Measurements from ENCODE around the gene TFB2M. TPM values are rescaled to one million over a fixed set of nuclear protein-coding genes. Genes with fewer than 3 reads are reported as not detected.
"Not testable (repeated sequence)": the region's sequence is repeated elsewhere in the genome, so short reads cannot be mapped to it uniquely, and the experiment has no call there.

The TFB2M gene
- polyA plus RNA-seq, 1 donor, result 15.1 TPM

DNA sequence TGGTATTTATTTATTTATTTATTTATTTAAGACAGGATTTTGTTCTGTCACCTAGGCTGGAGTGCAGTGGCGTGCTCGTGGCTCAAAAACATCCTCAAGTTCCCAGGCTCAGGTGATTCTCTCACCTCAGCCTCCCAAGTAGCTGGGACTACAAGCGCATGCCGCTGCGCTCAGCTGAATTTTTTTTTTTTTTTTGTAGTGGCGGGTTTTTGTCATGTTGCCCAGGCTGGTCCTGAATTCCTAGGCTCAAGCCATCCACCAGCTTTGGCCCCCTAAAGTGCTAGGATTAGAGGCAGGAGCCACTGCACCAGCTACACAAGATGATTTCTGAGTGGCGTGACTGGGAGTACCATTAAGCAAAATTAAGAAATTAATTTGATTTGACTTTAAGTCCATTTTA is 31.9 kb upstream of the TFB2M start:
- H3K27me3 ChIP-seq (ENCODE audit: control insufficient read depth, insufficient read depth, low read length), result no peaks in the 10 kb centered on the region
- no peak overlapping the region for H3K27ac ChIP-seq (ENCODE audit: low read length)
- no peaks in the 10 kb centered on the region for H3K4me1 ChIP-seq (ENCODE audit: control insufficient read depth, insufficient read depth, low read length)
- no CpG with 5 or more reads among the region's 7 CpGs for WGBS (ENCODE audit: insufficient coverage, low lambda C conversion rate)
- H3K4me3 ChIP-seq (ENCODE audit: low read length), result no peak overlapping the region
- H3K9me3 ChIP-seq (ENCODE audit: control insufficient read depth, low read depth, low read length), result peaks cover 3% of the 10 kb centered on the region
- DNase-seq, result no peak
- peaks cover 11% of the 10 kb centered on the region for H3K36me3 ChIP-seq (ENCODE audit: control insufficient read depth, insufficient read depth, low read length)

GRCh38 chr1:246597340-246597739 is 31.3 kb upstream of the TFB2M start:
- no CpG with 5 or more reads among the region's 5 CpGs for WGBS (ENCODE audit: insufficient coverage, low lambda C conversion rate)
- no peaks in the 10 kb centered on the region for H3K27me3 ChIP-seq (ENCODE audit: control insufficient read depth, insufficient read depth, low read length)
- peaks cover 11% of the 10 kb centered on the region for H3K36me3 ChIP-seq (ENCODE audit: control insufficient read depth, insufficient read depth, low read length)
- no peak overlapping the region for H3K4me3 ChIP-seq (ENCODE audit: low read length)
- no peak overlapping the region for H3K27ac ChIP-seq (ENCODE audit: low read length)
- no peaks in the 10 kb centered on the region for H3K4me1 ChIP-seq (ENCODE audit: control insufficient read depth, insufficient read depth, low read length)
- peaks cover 3% of the 10 kb centered on the region for H3K9me3 ChIP-seq (ENCODE audit: control insufficient read depth, low read depth, low read length)
- DNase-seq, result peak in 1 of 2 donors; percentile 54

DNA sequence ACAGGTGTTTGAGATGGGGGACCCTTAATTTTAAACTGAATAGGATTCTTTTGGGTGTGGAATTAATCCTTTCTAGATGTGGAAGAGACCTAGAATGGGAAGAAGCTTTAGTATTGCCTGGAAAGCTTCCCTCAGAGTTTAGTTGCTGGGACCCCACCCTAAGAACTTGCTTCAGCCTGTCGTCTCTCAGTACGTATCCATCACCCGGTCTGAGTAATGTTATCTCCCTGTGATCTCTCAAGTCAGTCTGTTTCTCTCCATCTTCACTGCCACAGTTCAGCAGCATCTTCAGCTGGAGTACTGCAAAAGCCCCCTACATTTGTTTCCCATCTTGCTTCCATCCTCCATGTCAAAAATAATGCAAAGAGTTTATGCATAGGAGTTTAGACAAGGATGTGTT is 29.1 kb upstream of the TFB2M start:
- no peak overlapping the region for H3K4me3 ChIP-seq (ENCODE audit: low read length)
- no peaks in the 10 kb centered on the region for H3K4me1 ChIP-seq (ENCODE audit: control insufficient read depth, insufficient read depth, low read length)
- DNase-seq, result no peak
- peaks cover 17% of the 10 kb centered on the region for H3K36me3 ChIP-seq (ENCODE audit: control insufficient read depth, insufficient read depth, low read length)
- H3K9me3 ChIP-seq (ENCODE audit: control insufficient read depth, low read depth, low read length), result peaks cover 3% of the 10 kb centered on the region
- H3K27me3 ChIP-seq (ENCODE audit: control insufficient read depth, insufficient read depth, low read length), result no peaks in the 10 kb centered on the region
- WGBS (ENCODE audit: insufficient coverage, low lambda C conversion rate), result no CpG with 5 or more reads among the region's 3 CpGs
- no peak overlapping the region for H3K27ac ChIP-seq (ENCODE audit: low read length)

GRCh38 chr1:246592695-246593094 is 26.6 kb upstream of the TFB2M start:
- Histone ChIP-seq H3K9me3 (ENCODE audit: control insufficient read depth, low read depth, low read length) (peaks cover 3% of the 10 kb centered on the region), H3K27me3 (ENCODE audit: control insufficient read depth, insufficient read depth, low read length) (no peaks in the 10 kb centered on the region), H3K36me3 (ENCODE audit: control insufficient read depth, insufficient read depth, low read length) (peaks cover 17% of the 10 kb centered on the region), H3K4me1 (ENCODE audit: control insufficient read depth, insufficient read depth, low read length) (no peaks in the 10 kb centered on the region), H3K4me3 (ENCODE audit: low read length) (no peak overlapping the region), H3K27ac (ENCODE audit: low read length) (no peak overlapping the region)
- no peak for DNase-seq

GRCh38 chr1:246591958-246592357 is 25.9 kb upstream of the TFB2M start:
- H3K4me3 ChIP-seq (ENCODE audit: low read length), result no peak overlapping the region
- peaks cover 3% of the 10 kb centered on the region for H3K9me3 ChIP-seq (ENCODE audit: control insufficient read depth, low read depth, low read length)
- H3K36me3 ChIP-seq (ENCODE audit: control insufficient read depth, insufficient read depth, low read length), result peaks cover 13% of the 10 kb centered on the region
- H3K27ac ChIP-seq (ENCODE audit: low read length), result no peak overlapping the region
- no peaks in the 10 kb centered on the region for H3K4me1 ChIP-seq (ENCODE audit: control insufficient read depth, insufficient read depth, low read length)
- no CpG with 5 or more reads among the region's 13 CpGs for WGBS (ENCODE audit: insufficient coverage, low lambda C conversion rate)
- DNase-seq, result no peak
- H3K27me3 ChIP-seq (ENCODE audit: control insufficient read depth, insufficient read depth, low read length), result no peaks in the 10 kb centered on the region

DNA sequence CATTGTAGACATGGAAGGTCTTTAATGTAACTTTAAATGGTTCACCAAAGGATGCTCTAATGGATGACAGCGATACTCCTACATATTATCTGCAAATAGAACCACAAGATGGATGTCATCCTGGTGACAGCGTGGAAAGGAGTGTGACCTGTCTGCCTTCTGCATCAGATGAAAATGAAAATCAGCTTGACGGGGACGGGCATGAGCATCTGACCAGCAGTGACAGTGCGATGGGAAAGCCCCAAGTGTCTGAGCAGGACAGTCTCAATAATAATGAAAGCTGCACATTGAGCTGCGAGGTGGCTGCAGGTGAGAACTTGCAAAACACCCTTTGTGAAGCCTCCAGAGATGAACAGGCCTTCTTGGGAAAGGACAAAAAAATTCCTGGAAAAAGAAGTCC is 25.4 kb upstream of the TFB2M start:
- WGBS (ENCODE audit: insufficient coverage, low lambda C conversion rate), result 100% methylated on average over 1 of the region's 6 CpGs

DNA sequence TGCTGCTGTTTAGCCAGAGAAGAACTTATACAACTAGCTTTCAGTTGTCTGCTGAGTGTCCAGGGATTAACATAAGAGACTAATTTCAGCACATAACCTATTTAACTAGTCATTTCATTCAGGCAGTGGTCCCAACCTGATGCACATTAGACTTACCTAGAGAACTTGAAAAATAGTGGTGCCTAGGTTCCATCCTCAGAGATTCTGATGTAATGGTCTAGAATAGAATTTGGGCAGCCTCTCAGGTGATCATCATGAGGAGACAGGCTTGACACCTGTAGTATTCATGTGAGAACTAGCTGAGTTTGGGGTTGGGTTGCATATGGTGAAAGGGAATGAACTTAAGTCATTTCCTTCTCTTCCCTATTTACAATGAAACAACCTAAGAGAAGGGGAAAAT is 25.0 kb upstream of the TFB2M start:
- Histone ChIP-seq H3K36me3 (ENCODE audit: control insufficient read depth, insufficient read depth, low read length) (peaks cover 13% of the 10 kb centered on the region), H3K27ac (ENCODE audit: low read length) (no peak overlapping the region), H3K9me3 (ENCODE audit: control insufficient read depth, low read depth, low read length) (peaks cover under 1% of the 10 kb centered on the region), H3K4me3 (ENCODE audit: low read length) (no peak overlapping the region), H3K4me1 (ENCODE audit: control insufficient read depth, insufficient read depth, low read length) (no peaks in the 10 kb centered on the region), H3K27me3 (ENCODE audit: control insufficient read depth, insufficient read depth, low read length) (no peaks in the 10 kb centered on the region)
- DNase-seq, result no peak

More for the DNA sequence above, 25.4 kb upstream of the TFB2M start:
- Histone ChIP-seq H3K4me3 (ENCODE audit: low read length) (no peak overlapping the region), H3K9me3 (ENCODE audit: control insufficient read depth, low read depth, low read length) (peaks cover 3% of the 10 kb centered on the region), H3K27ac (ENCODE audit: low read length) (no peak overlapping the region), H3K36me3 (ENCODE audit: control insufficient read depth, insufficient read depth, low read length) (peaks cover 13% of the 10 kb centered on the region), H3K27me3 (ENCODE audit: control insufficient read depth, insufficient read depth, low read length) (no peaks in the 10 kb centered on the region), H3K4me1 (ENCODE audit: control insufficient read depth, insufficient read depth, low read length) (no peaks in the 10 kb centered on the region)
- no peak for DNase-seq

GRCh38 chr1:246589919-246590318 is 23.9 kb upstream of the TFB2M start:
- H3K27ac ChIP-seq (ENCODE audit: low read length); H3K36me3 ChIP-seq (ENCODE audit: control insufficient read depth, insufficient read depth, low read length); DNase-seq; H3K9me3 ChIP-seq (ENCODE audit: control insufficient read depth, low read depth, low read length); H3K4me3 ChIP-seq (ENCODE audit: low read length); H3K4me1 ChIP-seq (ENCODE audit: control insufficient read depth, insufficient read depth, low read length); H3K27me3 ChIP-seq (ENCODE audit: control insufficient read depth, insufficient read depth, low read length): not testable (repeated sequence)
- 80% methylated on average over 2 of the region's 10 CpGs for WGBS (ENCODE audit: insufficient coverage, low lambda C conversion rate)

- Histone ChIP-seq H3K27ac (ENCODE audit: low read length) (no peak overlapping the region), H3K36me3 (ENCODE audit: control insufficient read depth, insufficient read depth, low read length) (peaks cover 6% of the 10 kb centered on the region), H3K4me1 (ENCODE audit: control insufficient read depth, insufficient read depth, low read length) (peaks cover 6% of the 10 kb centered on the region), H3K27me3 (ENCODE audit: control insufficient read depth, insufficient read depth, low read length) (no peaks in the 10 kb centered on the region), H3K9me3 (ENCODE audit: control insufficient read depth, low read depth, low read length) (no peaks in the 10 kb centered on the region), H3K4me3 (ENCODE audit: low read length) (no peak overlapping the region)
- no peak for DNase-seq
- WGBS (ENCODE audit: insufficient coverage, low lambda C conversion rate), result 100% methylated on average over 1 of the region's 2 CpGs
Observed at GRCh38 chr1:246588159-246588721, 22.2 kb upstream of the TFB2M start.

DNA sequence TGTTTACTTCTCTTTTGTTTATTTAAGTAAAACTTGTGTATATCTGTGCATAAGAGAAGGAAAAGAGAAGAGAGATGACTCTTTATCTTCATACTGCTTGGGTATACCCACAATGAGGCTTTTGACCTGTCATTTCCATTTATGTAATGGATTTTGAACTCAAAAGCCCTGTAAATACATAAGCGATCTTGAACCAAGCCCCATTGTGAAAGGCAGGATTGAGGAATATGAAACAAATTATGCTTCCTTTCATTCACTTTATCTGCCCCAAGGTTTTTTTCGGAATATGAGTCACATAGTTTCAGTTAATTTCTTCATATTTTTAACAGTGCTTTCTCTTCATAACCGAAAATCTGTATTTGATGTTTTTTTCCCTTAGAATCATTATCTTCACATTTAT is 21.5 kb upstream of the TFB2M start:
- no peak overlapping the region for H3K4me3 ChIP-seq (ENCODE audit: low read length)

DNA sequence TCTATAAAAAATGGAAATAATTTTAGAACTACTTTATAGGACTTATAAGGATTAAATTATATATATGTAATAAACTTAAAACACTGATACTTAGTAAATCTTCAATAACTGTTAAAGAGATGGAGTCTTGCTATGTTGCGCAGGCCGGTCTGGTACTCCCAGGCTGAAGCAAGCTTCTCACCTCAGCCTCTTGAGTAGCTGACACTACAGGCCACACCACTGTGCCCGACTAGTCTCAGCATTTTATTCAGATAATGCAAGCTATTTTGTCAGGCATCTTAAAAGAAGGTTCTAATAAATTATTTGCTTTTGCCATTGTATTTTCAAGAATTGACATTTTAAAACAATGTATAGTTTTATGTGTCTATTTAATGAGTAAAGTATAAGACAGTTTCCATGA is 21.0 kb upstream of the TFB2M start:
- H3K4me3 ChIP-seq (ENCODE audit: low read length), result no peak overlapping the region
- no peaks in the 10 kb centered on the region for H3K9me3 ChIP-seq (ENCODE audit: control insufficient read depth, low read depth, low read length)
- no peak for DNase-seq
- H3K27ac ChIP-seq (ENCODE audit: low read length), result no peak overlapping the region
- no peaks in the 10 kb centered on the region for H3K27me3 ChIP-seq (ENCODE audit: control insufficient read depth, insufficient read depth, low read length)
- H3K36me3 ChIP-seq (ENCODE audit: control insufficient read depth, insufficient read depth, low read length), result peaks cover 6% of the 10 kb centered on the region
- peaks cover 9% of the 10 kb centered on the region for H3K4me1 ChIP-seq (ENCODE audit: control insufficient read depth, insufficient read depth, low read length)
- no CpG with 5 or more reads among the region's 3 CpGs for WGBS (ENCODE audit: insufficient coverage, low lambda C conversion rate)

More for the DNA sequence above, 21.5 kb upstream of the TFB2M start:
- DNase-seq, result peak in 1 of 2 donors; percentile 61
- 69% methylated on average over 2 of the region's 3 CpGs for WGBS (ENCODE audit: insufficient coverage, low lambda C conversion rate)
- H3K4me1 ChIP-seq (ENCODE audit: control insufficient read depth, insufficient read depth, low read length), result peaks cover 6% of the 10 kb centered on the region
- H3K36me3 ChIP-seq (ENCODE audit: control insufficient read depth, insufficient read depth, low read length), result peaks cover 6% of the 10 kb centered on the region
- peak overlapping the region; percentile 30 for H3K27ac ChIP-seq (ENCODE audit: low read length)
- no peaks in the 10 kb centered on the region for H3K27me3 ChIP-seq (ENCODE audit: control insufficient read depth, insufficient read depth, low read length)
- H3K9me3 ChIP-seq (ENCODE audit: control insufficient read depth, low read depth, low read length), result no peaks in the 10 kb centered on the region
